K562 (cell line): Measurements from ENCODE around the gene STEAP2. TPM values are rescaled to one million over a fixed set of nuclear protein-coding genes. Genes with fewer than 3 reads are reported as not detected.

Source experiments
- ATAC-seq: fragments of 200-7000 bp; cut with Tn5 transposase; 3 replicates; pipeline ENCODE4 v1.9.1; 2020; ENCODE audit warnings: moderate library complexity
- BruUV-seq: library from RNA; stranded (reverse); fragments of 400-500 nt; replicated peaks from 2 replicates; lab custom pipeline; 2021; lab: Mats Ljungman, UMichigan
- CTCF ChIA-PET: fragments of 300-600 bp; formaldehyde crosslinking; extraction: SDS; loops from one replicate; lab custom pipeline; 2021; ENCODE audit warnings: low intra/inter-chr PET ratio; lab: Yijun Ruan, JAX
- POLR2A ChIA-PET: fragments of 300-600, 350-650 bp; sonication (Branson Sonifier 250); formaldehyde crosslinking; extraction: SDS; loops from one replicate; lab custom pipeline; 2021; ENCODE audit warnings: antibody characterized with exemption, inconsistent platforms; lab: Yijun Ruan, JAX
- DNase-seq, 4 experiments: peaks; one replicate each; pipeline versions ENCODE4 v3.0.0 to v3.0.0-alpha.2; 2011 to 2018; ENCODE audit warnings: low spot score in 3 of 4, mixed read lengths in 3 of 4; ENCODE audit errors: extremely low read depth in 1 of 4
- FAIRE-seq: peaks from 2 replicates; lab custom pipeline; 2011; peaks lifted over from hg19 to GRCh38; lab: Jason Lieb, UNC
- H2AFZ ChIP-seq: 2 replicates; pipeline ENCODE4 v1.6.0; 2011; ENCODE audit warnings: low read depth, low read length, control low read depth, inconsistent platforms
- H3K27ac ChIP-seq: fragments of 200-600 bp; 3 replicates; pipeline ENCODE4 v1.8.0; 2011; ENCODE audit warnings: low read depth, mild to moderate bottlenecking, control low read depth, inconsistent platforms, low read length, moderate library complexity, mixed read lengths; ENCODE audit errors: extremely low read depth
- H3K27me3 ChIP-seq, 2 experiments: fragments of 300-600 bp in 1 of 2; 2 replicates in 1 of 2; 3 replicates in 1 of 2; pipeline versions ENCODE4 v1.6.0 to v1.8.0; 2011; ENCODE audit warnings: inconsistent platforms in 2 of 2, low read length in 2 of 2, mild to moderate bottlenecking in 1 of 2, mixed read lengths in 1 of 2, moderate library complexity in 1 of 2; ENCODE audit not compliant: control insufficient read depth in 2 of 2, insufficient read depth in 2 of 2
- H3K36me3 ChIP-seq: fragments of 300-600 bp; 3 replicates; pipeline ENCODE4 v1.8.0; 2011; ENCODE audit warnings: mild to moderate bottlenecking, low read length, inconsistent platforms; ENCODE audit not compliant: control insufficient read depth, insufficient read depth
- H3K4me1 ChIP-seq, 2 experiments: fragments of 200-600 bp in 1 of 2; replicated peaks in 1 of 2; 2 replicates in 1 of 2; 3 replicates in 1 of 2; pipeline versions ENCODE4 v1.5.1 to v1.8.0; 2011; ENCODE audit warnings: inconsistent platforms in 2 of 2, low read length in 2 of 2, mild to moderate bottlenecking in 1 of 2, mixed read lengths in 1 of 2, moderate library complexity in 1 of 2; ENCODE audit not compliant: control insufficient read depth in 2 of 2, insufficient read depth in 2 of 2
- H3K4me2 ChIP-seq: 2 replicates; pipeline ENCODE4 v1.6.1; 2011; ENCODE audit warnings: low read length, control low read depth, inconsistent platforms, mixed read lengths; ENCODE audit not compliant: insufficient read depth
- H3K4me3 ChIP-seq: fragments of 200-600 bp; sonication (generic), shearing (Covaris generic); 2 replicates; pipeline ENCODE4 v1.5.1; 2016; ENCODE audit warnings: control low read depth, inconsistent platforms
- H3K79me2 ChIP-seq: fragments of 200-600 bp; 3 replicates; pipeline ENCODE4 v1.8.0; 2011; ENCODE audit warnings: low read length, inconsistent platforms; ENCODE audit not compliant: control insufficient read depth, insufficient read depth
- H3K9ac ChIP-seq, 2 experiments: 2 replicates each; pipeline versions ENCODE4 v1.6.0 to v1.6.1; 2011; ENCODE audit warnings: low read depth in 2 of 2, low read length in 2 of 2, control low read depth in 1 of 2, inconsistent platforms in 1 of 2, mild to moderate bottlenecking in 1 of 2, mixed read lengths in 1 of 2; ENCODE audit not compliant: insufficient read depth in 1 of 2
- H3K9me1 ChIP-seq: one replicate; pipeline ENCODE4 v1.6.0; 2011; ENCODE audit warnings: inconsistent platforms, mild to moderate bottlenecking, low read length, moderate library complexity; ENCODE audit not compliant: control insufficient read depth, insufficient read depth
- H3K9me3 ChIP-seq: replicated peaks from 2 replicates; pipeline ENCODE4 v1.5.1; 2011; ENCODE audit warnings: low read depth, low read length, inconsistent platforms; ENCODE audit not compliant: control insufficient read depth, insufficient read depth
- H4K20me1 ChIP-seq: replicated peaks from 2 replicates; pipeline ENCODE4 v1.6.1; 2011; ENCODE audit warnings: low read length, inconsistent platforms, mixed read lengths; ENCODE audit not compliant: control insufficient read depth, insufficient read depth
- BACH1 ChIP-seq: fragments of 200-800 bp; sonication (Bioruptor generic); IDR thresholded peaks from 2 replicates; pipeline ENCODE4 v1.6.1; 2016; ENCODE audit warnings: missing genetic modification characterization, missing compliant biosample characterization
- CBFA2T3 ChIP-seq: fragments of 450-650 bp; IDR thresholded peaks from 2 replicates; pipeline ENCODE4 v1.6.1; 2017
- DLX4 ChIP-seq: fragments of 250-450 bp; sonication (Bioruptor Pico); IDR thresholded peaks from 2 replicates; pipeline ENCODE4 v1.6.1; 2021; ENCODE audit warnings: mild to moderate bottlenecking
- EGR1 ChIP-seq: fragments of 450-650 bp; conservative IDR thresholded peaks from 2 replicates; pipeline ENCODE4 v1.6.1; 2017; ENCODE audit warnings: mild to moderate bottlenecking
- EZH2 ChIP-seq: IDR thresholded peaks from 2 replicates; pipeline ENCODE4 v1.6.1; 2012; ENCODE audit warnings: low read depth, mild to moderate bottlenecking, inconsistent platforms, low read length, borderline replicate concordance
- HLTF ChIP-seq: fragments of 450-650 bp; IDR thresholded peaks from 2 replicates; pipeline ENCODE4 v1.6.1; 2016
- MAFG ChIP-seq: fragments of 450-650 bp; conservative IDR thresholded peaks from 2 replicates; pipeline ENCODE4 v1.6.1; 2016; ENCODE audit warnings: missing genetic modification characterization, missing compliant biosample characterization
- MLLT1 ChIP-seq, 2 experiments: fragments of 450-650 bp; IDR thresholded peaks; 2 replicates each; pipeline ENCODE4 v1.6.1; 2016
- NBN ChIP-seq: fragments of 450-650 bp; IDR thresholded peaks from 2 replicates; pipeline ENCODE4 v1.6.1; 2016; ENCODE audit warnings: low read depth, mild to moderate bottlenecking
- NFE2L1 ChIP-seq: fragments of 450-650 bp; IDR thresholded peaks from 2 replicates; pipeline ENCODE4 v1.6.1; 2016; ENCODE audit warnings: missing genetic modification characterization, low read depth, mild to moderate bottlenecking, missing compliant biosample characterization, moderate library complexity, borderline replicate concordance
- NR2C2 ChIP-seq, 2 experiments: fragments of 200-800 bp in 1 of 2; sonication (Bioruptor generic) in 1 of 2; sonication (generic) in 1 of 2; formaldehyde crosslinking in 1 of 2; IDR thresholded peaks; 2 replicates each; pipeline versions ENCODE4 v1.6.1 to v1.8.0; 2016 to 2022; ENCODE audit warnings: mild to moderate bottlenecking in 1 of 2, missing compliant biosample characterization in 1 of 2, missing genetic modification characterization in 1 of 2, missing genetic modification reagents in 1 of 2
- PHF21A ChIP-seq: fragments of 450-650 bp; IDR thresholded peaks from 2 replicates; pipeline ENCODE4 v1.6.1; 2017; ENCODE audit warnings: low read depth, borderline replicate concordance
- POLR2AphosphoS2 ChIP-seq: IDR thresholded peaks from 2 replicates; pipeline ENCODE4 v1.6.1; 2012; ENCODE audit warnings: low read length, improper control_type of control experiment
- SETDB1 ChIP-seq: IDR thresholded peaks from one replicate; pipeline ENCODE4 v1.6.1; 2012; ENCODE audit warnings: low read length, control low read depth, inconsistent platforms
- U2AF2 ChIP-seq: fragments of 200-400 bp; formaldehyde crosslinking; optimal IDR thresholded peaks from 2 replicates; pipeline ENCODE3; 2017; ENCODE audit warnings: low read depth, mild to moderate bottlenecking, low read length
- ZNF165 ChIP-seq: fragments of 250-450 bp; sonication (Bioruptor Pico); IDR thresholded peaks from 2 replicates; pipeline ENCODE4 v1.4.0; 2020; ENCODE audit warnings: borderline replicate concordance
- ZNF239 ChIP-seq: fragments of 250-450 bp; sonication (Bioruptor Pico); IDR thresholded peaks from 2 replicates; pipeline ENCODE4 v1.4.0; 2020; ENCODE audit warnings: mild to moderate bottlenecking
- ZZZ3 ChIP-seq: fragments of 450-650 bp; IDR thresholded peaks from 2 replicates; pipeline ENCODE4 v1.6.1; 2016; ENCODE audit warnings: antibody characterized with exemption, mild to moderate bottlenecking, moderate library complexity
- WGBS: fragments of 100-300 bp; shearing (Covaris generic); methylation state at CpG from one replicate; pipeline ENCODE4 v1.1.6; 2016; ENCODE audit warnings: low coverage, mixed read lengths; ENCODE audit not compliant: insufficient coverage; ENCODE audit errors: missing lambda C conversion rate; 5-methylcytosine and 5-hydroxymethylcytosine counted together
- in situ Hi-C: fragments of 300-500 bp; cut with MboI; formaldehyde crosslinking; loops from 4 replicates; pipeline ENCODE4 v1.15.0; 2018; ENCODE audit warnings: inconsistent platforms, mixed read lengths
- intact Hi-C: fragments of 100-400 bp; cut with micrococcal nuclease; formaldehyde crosslinking; loops from 2 replicates; pipeline ENCODE4 v1.14.2; 2022
- polyA plus RNA-seq, 8 experiments: library from polyadenylated mRNA; depleted of rRNA in 4 of 8; stranded (reverse) in 5 of 8; unstranded in 3 of 8; fragments of >200 nt; fragmentation: Nextera tagmentation in 2 of 8; fragmentation: Illumina TruSeq in 1 of 8; extraction: Ambion mirVana in 2 of 8; extraction: Trizol in 1 of 8; gene quantifications; 2 replicates each; pipeline versions ENCODE4 v1.2.1 to v1.2.3, GENCODE V29; 2011 to 2014; ENCODE audit warnings: inconsistent platforms in 1 of 8, missing spikeins in 1 of 8
- total RNA-seq, 7 experiments: library from RNA; depleted of rRNA in 6 of 7; stranded (reverse); fragments of >200 nt in 6 of 7; fragmentation: Illumina TruSeq in 2 of 7; extraction: Trizol in 2 of 7; gene quantifications; 2 replicates each; pipeline versions ENCODE4 v1.2.1 to v1.2.3, GENCODE V29; 2011 to 2021; ENCODE audit warnings: low replicate concordance in 1 of 7

The STEAP2 gene
- total and polyA plus RNA-seq, 9 of the 15 experiments (the other 6 are each of a cell fraction or from before 2014, with no cell fraction given), result 0.02 to 0.03 TPM; not detected in 7

GRCh38 chr7:90188281-90188680 is 23.3 kb upstream of the STEAP2 start:
- Histone ChIP-seq H3K4me1 (no peaks in the 10 kb centered on the region), H3K9ac (no peak overlapping the region), H3K4me3 (no peak overlapping the region), H3K79me2 (no peaks in the 10 kb centered on the region), H3K36me3 (no peaks in the 10 kb centered on the region), H3K27ac (no peak overlapping the region), H3K27me3 (no peaks in the 10 kb centered on the region), H4K20me1 (no peaks in the 10 kb centered on the region), H3K9me3 (no peaks in the 10 kb centered on the region), H2AFZ (no peak overlapping the region), H3K4me2 (no peak overlapping the region), H3K9me1 (no peaks in the 10 kb centered on the region)
- CTCF ChIA-PET, result no interaction called here
- no peak for TF ChIP-seq ZZZ3
- TF ChIP-seq HLTF, result no peak
- no peak for TF ChIP-seq ZNF165
- in situ Hi-C loops (no loop called here), intact Hi-C loops (no loop called here)
- WGBS, result 2% methylated on average over 2 of the region's 2 CpGs
- DNase-seq (no peak), ATAC-seq (no peak), FAIRE-seq (no peak)
- POLR2A ChIA-PET, result no interaction called here
- no TSS peak for BruUV-seq

GRCh38 chr7:90190995-90191394 is 20.5 kb upstream of the STEAP2 start:
- Histone ChIP-seq H3K4me1 (no peaks in the 10 kb centered on the region), H2AFZ (no peak overlapping the region), H3K36me3 (no peaks in the 10 kb centered on the region), H3K9me1 (no peaks in the 10 kb centered on the region), H4K20me1 (no peaks in the 10 kb centered on the region), H3K9me3 (no peaks in the 10 kb centered on the region), H3K4me3 (no peak overlapping the region), H3K27ac (no peak overlapping the region), H3K27me3 (no peaks in the 10 kb centered on the region), H3K4me2 (no peak overlapping the region), H3K9ac (no peak overlapping the region), H3K79me2 (no peaks in the 10 kb centered on the region)
- FAIRE-seq (no peak), DNase-seq (no peak), ATAC-seq (no peak)
- no TSS peak for BruUV-seq
- TF ChIP-seq MLLT1 (IDR thresholded peaks at IDR 0.05) (no peak), ZNF239 (CRISPR knock-in tag) (no peak), NR2C2 (CRISPR knock-in tag; IDR thresholded peaks at IDR 0.05) (no peak), NR2C2 (tag; IDR thresholded peaks at IDR 0.05) (no peak), MAFG (tag) (no peak), SETDB1 (no peak), PHF21A (no peak), NBN (no peak), BACH1 (tag) (no peak), DLX4 (CRISPR knock-in tag) (no peak), U2AF2 (no peak), EGR1 (no peak), CBFA2T3 (no peak), POLR2AphosphoS2 (no peak), NFE2L1 (tag) (no peak), EZH2 (no peak)
- intact Hi-C loops, result no loop called here
- in situ Hi-C loops, result no loop called here
- ChIA-PET POLR2A (no interaction called here), CTCF (interaction anchor here (0.6 kb wide), 1 partner anchor 68 kb away, joined by 4 read pairs; no protein-coding TSS in a partner anchor)
